ENCODE data around the gene CIRBP.
"Not testable (repeated sequence)": the region's sequence is repeated elsewhere in the genome, so short reads cannot be mapped to it uniquely, and the experiment has no call there.

The CIRBP gene

GRCh38 chr19:1318678-1319471 lies 49.7 kb downstream of the CIRBP start:
- peak overlapping the region; percentile 6 for H3K4me3 ChIP-seq (ENCODE audit: low read length)
- no peak for TF ChIP-seq CTCF (conservative IDR thresholded peaks at IDR 0.05; ENCODE audit: low read depth, low read length)
- no peak for DNase-seq (ENCODE audit: low read depth)

GRCh38 chr19:1320282-1320650 lies 51.1 kb downstream of the CIRBP start:
- DNase-seq (ENCODE audit: low read depth); H3K4me3 ChIP-seq (ENCODE audit: low read length): not testable (repeated sequence)

- no peak for DNase-seq (ENCODE audit: low read depth)
- no peak for TF ChIP-seq CTCF (conservative IDR thresholded peaks at IDR 0.05; ENCODE audit: low read depth, low read length)
- no peak overlapping the region for H3K4me3 ChIP-seq (ENCODE audit: low read length)
These were observed 52.4 kb downstream of the CIRBP start for GRCh38 chr19:1321539-1321938.

- no peak for DNase-seq (ENCODE audit: low read depth)
- H3K4me3 ChIP-seq (ENCODE audit: low read length): no peak overlapping the region
- no peak for TF ChIP-seq CTCF (conservative IDR thresholded peaks at IDR 0.05; ENCODE audit: low read depth, low read length)
These were observed 53.3 kb downstream of the CIRBP start for GRCh38 chr19:1322198-1322981.

GRCh38 chr19:1324249-1324805 lies 55.2 kb downstream of the CIRBP start:
- no peak for TF ChIP-seq CTCF (conservative IDR thresholded peaks at IDR 0.05; ENCODE audit: low read depth, low read length)
- DNase-seq (ENCODE audit: low read depth): no peak
- H3K4me3 ChIP-seq (ENCODE audit: low read length): no peak overlapping the region
